Occipital lobe (tissue), 2 donors: Measurements from ENCODE around the gene HSPB7. TPM values are rescaled to one million over a fixed set of nuclear protein-coding genes. Genes with fewer than 3 reads are reported as not detected.
"Not testable (repeated sequence)": the region's sequence is repeated elsewhere in the genome, so short reads cannot be mapped to it uniquely, and the experiment has no call there.

Experiments used
- DNase-seq: peaks from one replicate; lab custom pipeline; 2025; lab: John Stamatoyannopoulos, UW
- total RNA-seq: library from RNA; depleted of rRNA; stranded (reverse); fragments of >200 nt; gene quantifications from one replicate; pipeline ENCODE4 v1.2.3, GENCODE V29; 2014

Gene HSPB7
- not detected for total RNA-seq

DNA sequence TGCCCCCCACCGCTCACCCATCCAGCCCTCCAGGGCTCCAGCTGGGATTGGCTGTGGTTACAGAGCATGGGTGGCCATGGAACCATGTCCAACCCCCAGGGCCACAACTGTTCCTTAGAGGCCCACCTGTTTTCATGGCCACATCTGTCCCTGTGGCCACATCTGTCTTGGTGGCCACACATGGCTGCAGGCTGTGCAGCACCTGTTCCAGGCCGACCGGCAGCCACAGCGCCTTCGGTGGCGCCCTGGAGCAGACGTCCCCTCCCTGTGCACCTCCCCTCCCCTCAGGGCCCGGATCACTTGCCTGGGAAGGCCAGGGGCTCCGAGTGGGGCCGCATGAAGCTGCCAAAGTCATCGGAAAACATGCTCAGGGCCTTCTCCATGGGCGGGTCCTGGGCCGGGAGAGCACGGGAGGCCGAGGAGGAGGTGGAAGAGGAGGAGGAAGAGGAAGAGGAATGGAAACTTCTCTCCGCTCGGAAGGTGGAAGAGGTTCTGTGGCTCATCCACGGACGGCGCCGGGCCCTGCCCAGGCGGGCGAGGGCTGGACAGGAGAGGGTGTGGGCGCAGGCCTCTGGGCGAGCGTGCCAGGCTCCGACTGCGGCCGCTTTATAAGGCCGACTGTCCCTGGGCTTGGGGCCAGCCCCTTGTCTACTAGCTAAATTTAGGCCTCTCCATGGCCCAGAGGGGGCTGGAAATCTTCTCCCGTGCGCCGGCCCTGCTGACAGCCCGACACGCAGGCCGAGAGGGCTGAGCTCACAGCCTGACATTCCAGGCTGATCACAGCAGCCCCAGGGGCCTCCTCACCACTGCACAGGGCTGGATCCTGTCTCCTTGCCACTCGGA, at the start of gene HSPB7:
Gene HSPB7, minus strand, starts transcription at position 583 of the 843 bp plus-strand sequence. Its CDS starts 80 bp downstream, at position 503.
- DNase-seq, result peak; percentile 19

DNA sequence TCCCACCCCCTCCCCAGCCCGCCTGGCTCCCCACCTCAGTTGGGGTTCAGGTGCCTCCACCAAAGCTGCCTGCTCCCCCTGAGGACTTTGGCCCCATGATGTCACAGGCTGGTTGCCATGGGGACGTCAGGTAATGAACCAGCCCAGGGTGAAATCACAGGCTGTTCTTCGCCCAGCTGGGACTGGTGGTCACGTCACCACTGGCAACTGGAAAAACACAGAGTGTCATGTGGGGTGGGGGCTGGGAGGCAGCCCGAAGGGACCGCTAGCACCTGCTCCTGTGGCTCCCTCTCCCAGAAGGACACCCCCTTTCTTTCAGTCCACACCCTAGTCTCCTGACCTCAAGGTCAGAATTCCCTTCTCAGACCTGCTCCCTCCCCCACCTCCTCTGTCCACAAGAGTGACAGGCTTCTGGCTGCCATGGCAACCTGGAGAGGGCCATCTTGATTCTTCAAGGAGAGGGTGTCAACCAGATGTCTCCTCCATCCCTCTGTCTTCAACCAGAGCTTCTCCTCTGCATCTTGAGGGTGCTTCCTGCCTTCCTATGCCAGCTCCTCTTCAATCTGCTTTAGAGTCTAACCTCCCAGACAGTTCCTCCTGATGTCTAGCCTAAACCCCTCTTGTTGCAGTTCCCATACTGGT, 49.4 kb upstream of the HSPB7 start:
- DNase-seq, result no peak

DNA sequence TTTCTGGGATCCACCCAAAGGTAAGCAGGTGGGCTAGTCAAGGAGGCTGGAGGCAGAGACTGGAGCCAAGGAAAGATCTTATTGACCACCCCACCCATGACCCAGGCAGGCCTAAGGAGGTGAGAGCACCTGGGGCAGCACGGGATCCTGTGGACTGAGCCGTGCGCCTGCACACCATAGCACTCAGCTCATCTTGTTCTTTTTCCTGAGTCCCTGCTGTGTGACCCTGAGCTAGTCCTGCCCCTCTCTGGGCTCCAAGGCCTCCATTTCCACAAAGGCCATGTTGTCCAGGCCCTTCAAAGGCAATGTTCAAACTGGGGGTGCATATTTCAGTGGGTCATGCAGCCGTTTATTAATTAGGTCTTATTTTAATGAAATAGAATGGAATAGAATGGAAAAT, 48.4 kb upstream of the HSPB7 start:
- no peak for DNase-seq

DNA sequence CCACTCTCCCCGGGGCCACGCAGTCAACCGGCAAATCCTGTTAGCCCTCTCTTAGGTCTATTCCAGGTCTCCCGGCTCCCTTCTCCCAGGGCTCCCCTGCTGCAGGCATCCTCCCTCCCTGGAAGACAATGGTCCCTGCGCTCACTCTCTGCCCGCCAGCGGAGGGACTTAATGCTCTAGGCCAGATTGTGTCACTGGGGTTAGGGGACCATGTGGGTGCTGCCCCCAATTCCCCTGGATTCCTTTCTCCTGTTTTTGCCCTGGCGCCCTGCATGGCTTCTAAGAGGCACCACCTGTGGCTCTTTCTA, 47.4 kb upstream of the HSPB7 start:
- DNase-seq, result no peak

DNA sequence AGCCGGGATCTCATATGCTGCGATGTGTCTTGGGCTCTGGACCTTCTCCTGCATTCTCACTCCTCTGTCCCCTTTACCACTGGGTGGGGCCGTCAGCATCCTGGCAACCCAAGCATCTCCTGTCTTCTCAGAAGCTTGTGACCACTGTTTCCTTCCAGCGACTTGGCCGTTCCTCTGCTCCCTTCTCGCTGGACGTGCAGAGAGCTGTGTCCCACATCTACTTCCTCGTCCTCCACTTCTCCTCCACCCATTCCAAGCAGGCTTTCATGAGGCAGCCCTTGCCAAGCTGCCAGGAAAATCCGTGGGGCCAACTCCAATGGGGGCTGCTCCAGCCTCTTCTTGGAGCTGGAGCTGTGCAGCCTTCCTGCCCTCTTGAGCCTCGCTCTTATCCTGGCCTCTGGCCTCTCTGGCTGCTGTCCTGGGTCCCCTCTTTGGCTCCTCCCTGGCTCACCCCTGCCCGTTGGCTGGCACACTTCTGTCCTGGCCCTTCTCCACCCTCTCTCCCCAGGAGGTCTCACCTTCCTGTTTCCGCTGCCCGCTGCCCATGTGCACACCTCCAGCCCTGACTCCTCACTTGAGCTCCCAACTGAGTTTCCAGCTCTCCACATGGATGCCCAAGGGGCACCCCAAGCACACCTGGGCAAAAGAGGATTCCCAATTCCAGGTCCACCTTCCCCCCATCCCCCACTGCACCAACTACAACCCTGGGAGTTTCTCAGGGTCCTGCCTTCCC, 46.9 kb upstream of the HSPB7 start:
- DNase-seq, result no peak

DNA sequence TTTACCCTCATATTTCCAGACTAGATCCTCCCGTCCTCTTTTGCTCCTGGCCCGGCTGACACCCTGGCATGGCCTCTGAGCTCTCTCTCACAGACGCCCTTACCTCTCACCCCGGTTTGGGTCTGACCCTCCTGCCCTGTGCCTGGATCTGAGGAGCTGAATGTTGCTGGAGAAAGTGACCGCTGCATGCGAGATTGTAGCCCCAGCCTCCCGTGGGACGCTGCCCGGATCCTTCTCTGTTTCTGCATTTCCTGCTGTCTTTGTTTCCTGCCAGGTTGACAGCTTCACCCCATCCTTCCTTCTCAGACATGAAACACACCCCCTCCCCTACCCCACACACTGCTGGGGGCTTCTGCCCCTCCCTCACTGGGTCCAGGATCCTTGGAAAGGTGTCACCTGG, 46.1 kb upstream of the HSPB7 start:
- DNase-seq, result no peak

DNA sequence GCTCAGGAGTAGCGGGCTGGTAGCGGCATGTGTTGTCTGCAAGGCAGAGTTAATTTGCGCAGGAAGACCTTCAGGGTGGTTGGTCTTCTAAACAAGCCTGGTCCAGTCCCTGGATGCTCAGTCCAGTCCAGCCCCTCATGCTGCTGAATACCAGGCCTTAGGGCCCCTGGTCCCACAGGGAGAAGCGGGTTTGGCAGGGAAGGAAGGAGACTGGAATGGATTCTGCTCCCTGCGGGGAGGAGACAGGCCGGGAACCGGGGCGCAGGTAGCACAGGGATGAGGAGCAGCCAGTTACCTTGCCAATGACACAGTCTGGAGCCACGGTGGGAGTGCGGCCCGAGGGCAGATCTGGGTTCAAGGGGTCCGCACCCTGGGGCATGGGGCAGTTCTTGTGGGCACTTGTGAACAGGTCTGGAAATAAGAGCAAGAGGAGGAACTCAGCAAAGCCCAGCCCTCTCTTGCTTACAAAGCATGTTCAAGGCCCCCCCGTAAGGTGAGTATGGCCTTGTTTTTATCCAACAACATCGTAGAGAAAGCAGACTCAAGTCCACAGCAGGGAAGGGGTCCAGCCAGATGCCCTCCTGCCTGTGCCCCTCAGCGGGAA, 45.5 kb upstream of the HSPB7 start:
- DNase-seq, result no peak

DNA sequence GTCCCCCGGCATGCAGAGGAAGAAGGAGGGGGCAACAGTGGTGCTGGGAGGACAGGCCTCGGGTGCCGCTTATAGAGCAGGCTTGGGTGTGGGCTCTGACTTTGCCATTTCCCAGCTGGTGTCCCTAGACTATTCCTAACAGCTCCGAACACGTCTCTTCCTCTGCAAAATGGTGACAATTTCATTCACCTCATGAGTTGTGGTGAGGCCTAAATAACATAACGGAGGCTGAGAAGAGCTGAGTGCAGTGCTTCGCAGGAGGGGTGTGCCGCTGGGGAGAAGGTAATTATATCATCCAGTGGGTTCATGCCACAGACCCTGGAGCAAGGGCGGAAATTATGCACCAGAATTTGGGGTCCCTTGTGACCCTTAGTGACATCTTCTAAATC, 44.8 kb upstream of the HSPB7 start:
- DNase-seq, result not testable (repeated sequence)

DNA sequence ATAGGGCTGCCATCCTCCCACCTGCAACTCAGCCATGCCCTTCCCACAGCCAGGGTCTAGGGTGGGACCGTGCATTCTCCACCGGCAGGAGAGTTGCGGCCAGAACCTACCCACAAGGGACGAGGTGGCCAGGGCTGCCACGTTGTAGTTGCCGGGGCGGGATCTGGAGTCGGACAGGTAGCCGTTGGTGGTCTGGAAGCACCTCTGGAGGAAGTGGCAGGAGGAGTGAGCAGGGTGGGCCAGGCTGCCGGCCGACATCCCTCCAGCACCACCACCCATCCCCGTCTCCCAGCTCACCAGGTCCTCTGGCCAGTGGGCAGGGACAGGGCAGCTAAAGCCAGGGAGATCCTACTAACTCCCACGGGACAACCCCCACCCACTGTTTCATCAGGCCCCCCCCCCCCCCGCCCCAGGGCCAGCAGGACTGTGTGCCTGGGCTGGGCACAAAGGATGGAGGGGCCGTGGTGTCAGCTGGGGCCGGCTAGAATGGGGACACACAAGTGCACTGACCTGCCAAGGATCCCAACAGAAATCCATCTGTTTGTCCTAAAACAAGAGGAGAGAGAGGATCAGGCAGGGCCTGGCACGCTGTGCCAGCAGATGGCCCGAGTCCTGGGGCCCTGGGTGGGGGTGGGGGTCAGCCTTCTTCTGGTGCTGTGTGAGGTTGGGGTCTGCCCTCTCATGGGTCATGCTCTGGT, 44.3 kb upstream of the HSPB7 start:
- DNase-seq, result not testable (repeated sequence)

DNA sequence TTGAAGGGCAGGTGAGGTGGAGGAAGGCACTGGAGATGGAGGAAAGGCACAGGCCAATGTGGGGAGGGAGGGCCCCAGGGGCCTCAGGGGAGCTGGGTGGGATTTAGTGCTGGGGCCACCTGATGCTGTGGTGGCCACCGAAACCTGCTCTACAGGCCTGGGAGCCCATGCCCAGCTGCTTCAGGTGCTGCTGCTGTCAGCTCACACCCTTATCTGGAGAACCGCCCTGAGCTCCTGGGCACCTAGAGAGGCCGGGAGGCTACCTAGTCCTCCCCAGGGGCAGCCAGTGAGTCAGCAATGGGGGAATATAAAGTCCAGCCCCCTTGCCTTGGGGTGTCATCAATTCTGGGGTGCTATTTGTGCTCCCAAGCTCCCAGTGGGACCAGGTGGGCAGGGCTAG, 43.4 kb upstream of the HSPB7 start:
- no peak for DNase-seq

DNA sequence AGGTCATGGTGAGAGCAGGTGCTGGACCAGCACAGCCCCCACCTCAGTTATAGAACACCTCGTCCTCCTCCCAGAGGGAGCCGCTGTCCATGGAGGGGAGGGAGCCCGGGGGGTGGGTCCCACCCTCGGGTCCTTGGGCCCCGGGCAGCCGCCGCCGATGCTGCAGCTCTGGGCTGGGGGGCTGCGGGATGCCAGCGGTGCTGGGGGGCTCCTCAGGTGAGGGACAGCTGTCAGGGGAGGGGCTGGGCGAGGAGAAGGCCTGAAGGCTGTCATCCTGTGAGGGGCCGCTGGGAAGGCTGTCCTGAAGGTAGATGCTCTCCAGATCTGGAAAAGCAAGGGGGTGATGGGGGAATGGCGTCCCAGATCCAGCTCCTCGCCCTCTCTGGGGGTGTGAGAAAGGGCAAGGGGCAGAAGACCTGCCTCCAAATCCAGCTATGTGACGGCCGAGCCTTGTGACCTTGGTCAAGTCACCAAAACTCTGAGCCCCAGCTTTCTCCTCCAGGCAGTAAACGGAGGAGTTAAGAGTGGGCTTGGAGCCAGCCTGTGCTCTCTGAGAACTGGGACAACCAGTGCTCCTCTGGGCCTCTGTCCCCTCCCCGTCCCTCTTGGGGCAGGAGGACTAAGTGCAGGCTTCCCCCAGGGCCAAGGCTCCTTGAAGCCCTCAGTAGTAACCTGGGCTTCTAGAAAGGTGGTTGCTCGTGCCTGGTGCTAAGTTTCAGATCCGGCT, 40.7 kb upstream of the HSPB7 start:
- DNase-seq, result not testable (repeated sequence)

DNA sequence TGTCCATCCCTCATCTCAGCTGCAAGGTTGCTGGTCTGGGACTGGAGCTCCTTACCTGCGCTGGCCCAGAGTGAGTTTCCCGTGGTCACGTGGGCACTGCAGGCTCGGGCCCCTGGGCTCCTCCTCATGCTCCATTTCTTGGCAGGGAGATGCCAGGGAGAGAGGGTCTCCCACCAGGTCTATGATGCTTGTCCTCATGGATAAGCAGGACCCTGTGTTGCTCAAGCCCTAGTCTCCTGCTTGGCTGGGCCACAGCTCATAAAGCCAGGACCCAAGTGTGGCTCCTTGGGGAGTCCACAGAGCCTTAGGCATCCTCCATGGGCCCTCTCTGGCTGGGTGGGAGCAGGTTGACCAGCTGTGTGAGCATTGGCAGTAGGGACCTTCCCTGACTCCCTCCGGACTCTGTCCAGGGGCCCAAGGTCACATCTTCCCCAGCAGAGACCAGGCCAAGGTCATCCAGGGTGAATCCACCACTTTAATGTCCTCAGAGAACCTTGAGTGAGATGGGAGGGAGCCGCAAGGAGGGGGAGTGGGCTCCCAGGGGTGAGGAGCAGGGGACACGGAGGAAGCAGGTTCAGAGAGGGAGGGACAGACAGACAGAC, 39.6 kb upstream of the HSPB7 start:
- not testable (repeated sequence) for DNase-seq

DNA sequence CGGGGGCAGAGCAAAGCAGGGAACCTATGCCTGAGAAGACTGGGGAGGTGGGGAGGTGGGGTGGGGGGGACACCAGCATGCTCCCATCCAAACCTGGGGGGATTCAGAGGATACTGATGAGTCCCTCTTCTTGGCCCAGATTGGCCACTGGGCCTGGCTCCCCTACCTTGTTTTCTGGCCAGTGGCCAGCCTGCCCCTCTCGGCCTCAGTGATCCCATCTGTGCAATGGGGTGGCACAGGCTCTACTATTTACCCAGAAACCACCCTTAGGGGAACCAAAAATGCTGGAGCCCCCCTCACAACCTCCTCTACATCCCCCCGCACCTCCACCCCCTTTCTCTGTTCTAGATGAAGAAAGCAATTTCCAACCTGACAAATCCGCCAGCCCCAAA, 38.7 kb upstream of the HSPB7 start:
- not testable (repeated sequence) for DNase-seq

DNA sequence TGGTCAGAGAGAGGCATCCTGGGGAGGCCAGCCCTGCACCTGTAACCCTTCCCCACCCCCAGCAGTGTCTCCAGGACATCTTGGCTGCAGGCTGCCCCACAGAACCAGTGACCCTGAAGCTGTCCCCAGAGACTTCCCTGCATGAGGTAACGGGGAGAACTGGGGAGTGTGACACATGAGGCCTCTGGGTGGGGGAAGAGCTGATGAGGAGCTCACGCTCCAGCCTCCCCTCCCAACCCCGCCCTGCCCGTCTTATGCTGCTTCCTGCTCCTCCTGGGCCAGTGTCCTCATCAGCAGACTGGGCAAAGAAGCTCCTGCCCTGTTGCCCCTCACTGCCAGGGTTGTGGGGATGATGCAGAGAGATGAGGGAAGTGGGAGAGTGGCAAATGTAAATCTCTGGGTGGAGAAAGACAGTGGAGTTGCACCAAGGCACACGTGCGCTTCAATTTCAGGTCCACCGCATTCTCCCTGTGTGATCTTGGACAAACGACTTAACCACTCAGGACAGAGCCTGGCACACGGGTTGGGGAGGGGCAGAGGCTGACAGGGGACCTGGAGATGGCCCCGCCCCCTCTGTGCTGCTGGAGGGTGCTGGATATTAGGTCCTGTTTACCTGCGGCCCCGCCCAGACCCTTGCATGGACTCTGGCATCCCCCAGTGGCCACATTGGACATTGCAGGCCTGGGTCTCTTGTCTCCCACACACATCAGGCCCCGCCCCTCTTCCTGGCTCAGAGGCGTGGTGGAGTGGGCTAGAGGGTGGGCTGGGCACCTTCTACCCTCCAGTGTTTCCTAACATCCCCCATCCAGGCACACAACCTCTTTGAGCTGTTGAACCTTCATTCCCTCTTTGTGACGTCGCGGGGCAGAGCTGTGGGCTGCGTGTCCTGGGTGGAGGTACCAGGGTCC, 38.0 kb upstream of the HSPB7 start:
- DNase-seq, result peak; percentile 36

DNA sequence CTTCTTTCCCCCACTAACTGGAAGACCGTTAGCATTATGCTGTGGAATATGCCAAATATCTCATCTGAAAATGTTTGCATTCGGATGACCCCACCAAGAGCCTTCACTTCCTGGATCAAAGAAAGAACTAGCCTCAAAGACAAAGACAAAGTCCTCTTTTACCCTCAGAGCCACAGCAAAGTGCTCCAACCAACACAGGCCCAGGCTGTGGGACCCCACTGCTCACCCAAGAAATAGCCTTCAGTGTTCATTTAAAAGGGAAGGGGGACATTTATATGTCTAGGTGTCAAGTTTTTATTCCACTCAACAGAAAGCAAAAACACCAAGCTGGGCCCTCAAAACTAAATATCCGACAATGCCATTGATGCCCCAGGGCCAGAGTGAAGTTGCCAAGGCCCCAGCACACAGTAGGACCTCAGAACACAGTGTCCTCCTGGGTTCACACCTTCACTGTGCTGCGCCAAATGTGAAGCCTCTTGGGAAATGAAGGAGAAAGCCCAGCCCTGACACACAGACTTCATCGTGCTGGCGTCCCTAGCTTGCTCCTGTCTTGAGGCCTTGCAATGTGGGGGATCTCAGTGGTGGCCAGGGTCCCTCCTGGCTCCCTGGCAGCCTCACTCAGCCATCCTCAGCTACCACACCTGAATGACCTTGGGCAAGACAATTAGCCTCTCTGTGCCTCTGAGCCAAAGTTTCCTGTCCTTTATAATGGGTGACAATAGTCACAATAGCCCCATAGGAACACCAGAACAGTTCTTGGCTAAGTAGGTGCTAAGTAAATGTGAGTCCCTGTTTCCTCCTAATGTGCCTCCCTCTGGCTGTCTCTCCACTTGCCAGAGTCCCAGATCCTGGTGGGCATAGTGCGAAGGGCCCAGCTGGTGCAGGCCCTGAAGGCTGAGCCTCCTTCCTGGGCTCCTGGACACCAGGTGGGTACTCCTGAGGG, 37.0 kb upstream of the HSPB7 start:
- DNase-seq, result no peak

DNA sequence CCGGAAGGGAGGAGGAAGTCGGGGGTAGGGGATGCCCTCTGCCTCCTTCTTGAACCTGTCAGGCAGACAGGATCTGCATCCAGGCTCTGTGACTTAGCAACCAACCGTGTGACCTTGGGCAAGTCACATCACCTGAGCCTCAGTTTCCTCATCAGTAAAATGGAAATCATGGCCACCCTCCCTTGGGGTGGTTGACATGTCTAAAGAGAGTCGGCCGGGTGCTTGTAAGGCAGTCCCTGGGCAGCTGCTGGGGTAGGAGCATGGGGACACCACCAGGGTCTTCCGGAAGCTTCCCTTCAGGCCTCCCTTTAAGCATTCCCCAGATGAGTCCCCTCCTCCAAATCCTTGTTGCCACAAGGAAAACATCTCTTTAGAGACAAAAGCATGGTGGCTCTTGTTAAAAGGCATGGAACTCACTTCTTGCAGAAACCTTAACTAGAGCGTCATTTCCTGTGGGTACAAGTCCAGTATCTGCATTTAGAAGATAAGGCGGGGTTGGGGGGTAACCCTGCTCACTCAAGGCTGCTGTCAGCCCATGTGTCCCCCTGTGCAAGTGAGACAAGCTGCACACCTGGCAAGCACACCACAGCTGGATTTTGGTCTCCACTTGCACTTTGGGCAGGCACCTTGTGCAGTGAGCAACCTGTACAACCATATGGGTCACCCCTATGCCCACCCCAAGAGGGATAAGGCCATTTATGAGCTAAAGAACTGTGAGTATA, 36.1 kb upstream of the HSPB7 start:
- no peak for DNase-seq

DNA sequence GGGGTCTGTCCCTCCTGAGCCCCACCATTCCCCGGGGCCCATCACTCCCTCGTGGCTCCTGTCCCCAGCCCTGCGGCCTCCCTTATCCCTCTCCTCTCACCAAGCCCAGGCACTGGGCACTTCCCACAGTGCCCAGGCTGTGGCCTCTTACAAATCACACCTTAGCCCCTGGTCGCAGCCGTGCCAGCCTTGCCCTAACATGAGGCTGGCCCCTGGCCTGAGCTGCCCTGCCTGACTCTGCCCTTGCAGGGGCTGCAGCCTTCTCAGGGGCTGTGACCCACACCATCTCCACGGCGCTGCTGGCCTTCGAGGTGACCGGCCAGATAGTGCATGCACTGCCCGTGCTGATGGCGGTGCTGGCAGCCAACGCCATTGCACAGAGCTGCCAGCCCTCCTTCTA, 34.1 kb upstream of the HSPB7 start:
- not testable (repeated sequence) for DNase-seq
